Right kidney (tissue), 9 donors: Measurements from ENCODE around the gene PACRG.
A peak's percentile ranks its signal among the peaks of the same experiment; 100 is the strongest.
"Not testable (repeated sequence)": the region's sequence is repeated elsewhere in the genome, so short reads cannot be mapped to it uniquely, and the experiment has no call there.

Experiments
- DNase-seq: peaks from one replicate; pipeline ENCODE4 v3.0.0-alpha.2; 2016
- long read RNA-seq, 8 donors: transcript quantifications; one replicate each; lab custom pipeline, GENCODE V29; 2026

Gene PACRG
- long read RNA-seq, donor 1, partial matches to known transcripts, result 10 of 14 reads
- long read RNA-seq, donor 1, other reads (novel, unspliced or antisense), result 0 of 14 reads
- long read RNA-seq, donor 2, partial matches to known transcripts, result 0 of 4 reads
- long read RNA-seq, donor 2, other reads (novel, unspliced or antisense), result 0 of 4 reads
- long read RNA-seq, donor 3, partial matches to known transcripts, result 0 of 3 reads
- long read RNA-seq, donor 3, other reads (novel, unspliced or antisense), result 0 of 3 reads
- long read RNA-seq, donor 4, partial matches to known transcripts, result 7 of 11 reads
- long read RNA-seq, donor 4, other reads (novel, unspliced or antisense), result 0 of 11 reads
- long read RNA-seq, donor 5, partial matches to known transcripts, result 6 of 12 reads
- long read RNA-seq, donor 5, other reads (novel, unspliced or antisense), result 0 of 12 reads
- long read RNA-seq, donor 6, partial matches to known transcripts, result 7 of 10 reads
- long read RNA-seq, donor 6, other reads (novel, unspliced or antisense), result 0 of 10 reads
- long read RNA-seq, donor 7, partial matches to known transcripts, result 5 of 8 reads
- long read RNA-seq, donor 7, other reads (novel, unspliced or antisense), result 0 of 8 reads
- long read RNA-seq, donor 8, partial matches to known transcripts, result 0 of 5 reads
- long read RNA-seq, donor 8, other reads (novel, unspliced or antisense), result 0 of 5 reads

DNA sequence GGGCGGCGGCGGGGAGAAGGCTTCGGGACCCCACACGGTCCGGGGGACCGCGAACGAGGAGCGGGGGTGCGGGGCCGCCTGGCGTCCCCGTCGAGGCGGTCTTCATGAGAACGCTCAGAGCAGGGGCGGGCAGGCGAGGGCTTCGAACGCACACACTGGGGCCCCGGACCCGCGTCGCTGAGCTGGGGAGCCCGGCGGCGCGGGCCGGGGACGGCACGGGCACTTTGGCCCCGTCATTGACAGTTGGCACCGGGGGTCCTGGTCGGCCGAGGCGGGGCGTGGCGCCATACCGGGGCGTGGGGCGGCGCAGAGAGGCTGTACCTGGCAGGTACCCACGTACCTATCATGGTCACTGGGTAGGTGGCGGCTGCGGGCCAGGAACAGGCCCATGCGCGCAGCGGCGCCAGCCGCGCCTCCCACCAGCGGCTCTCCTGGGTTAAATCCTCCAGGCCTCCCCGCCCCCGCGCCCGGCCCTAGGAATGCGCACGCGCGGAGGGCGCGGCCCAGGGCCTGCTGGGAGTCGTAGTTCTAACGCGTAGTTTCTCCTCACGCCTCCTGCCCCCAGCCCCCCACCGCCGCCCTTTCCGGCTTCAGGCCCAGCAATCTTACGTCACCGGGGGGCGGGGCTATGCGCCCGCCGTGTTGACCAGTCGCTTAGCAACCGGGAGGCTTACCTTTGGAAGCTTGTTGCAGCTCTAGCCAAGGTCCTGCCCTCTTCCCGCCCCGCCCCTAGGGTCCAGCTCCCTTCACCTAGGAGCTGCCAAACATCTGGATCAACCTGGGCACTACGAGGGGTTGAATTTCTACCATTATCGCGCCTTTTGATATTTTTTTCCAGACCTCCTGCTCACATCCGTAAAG is at the start of gene PACRG, which contains the start of gene PRKN:
Gene PACRG (plus strand): TSS at position 653 of the 861 bp plus-strand sequence.
Gene PRKN (minus strand): TSS at position 445 of the 861 bp plus-strand sequence.
- peak; percentile 95 for DNase-seq

- not testable (repeated sequence) for DNase-seq
Observed at GRCh38 chr6:162678896-162679295, 48.9 kb upstream of the PACRG start.

DNA sequence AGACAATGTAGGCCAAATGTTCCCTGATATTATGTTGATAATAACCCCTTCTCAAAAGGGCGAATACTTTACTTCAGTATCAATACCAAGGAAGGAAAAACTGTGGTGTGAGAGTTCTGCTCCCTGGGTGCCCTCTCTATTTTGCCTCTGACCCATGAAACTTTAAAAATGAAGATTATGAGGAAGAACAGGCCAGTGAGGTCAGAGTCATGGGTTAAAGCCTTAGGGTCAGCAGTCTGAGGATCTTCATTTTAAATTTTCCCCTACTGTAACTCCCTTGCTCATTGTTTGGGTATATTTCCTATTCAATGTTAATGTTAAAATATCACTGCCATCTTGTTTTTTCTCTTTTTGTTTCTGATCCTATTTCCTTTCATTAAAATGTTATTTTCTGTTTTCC is 48.1 kb upstream of the PACRG start:
- DNase-seq, result no peak

DNA sequence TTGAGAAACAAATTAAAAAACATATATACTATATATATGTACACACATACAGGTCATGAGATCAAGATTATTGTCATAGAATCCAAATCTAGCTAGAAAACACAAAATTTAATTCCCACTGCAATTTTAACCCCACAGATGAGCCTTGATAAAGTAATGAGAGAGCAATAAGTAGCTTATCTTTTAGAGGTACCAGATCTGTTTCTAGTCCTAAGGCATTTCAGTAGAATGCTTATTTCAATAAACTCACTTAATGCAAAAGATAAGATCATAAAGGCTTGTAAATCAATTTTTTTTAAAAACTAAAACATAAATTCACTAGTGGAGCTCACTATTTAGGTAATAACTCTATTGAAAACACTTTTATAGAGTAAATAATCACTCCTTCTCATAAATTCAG is 47.4 kb upstream of the PACRG start:
- no peak for DNase-seq

GRCh38 chr6:162680871-162681270 is 46.9 kb upstream of the PACRG start:
- DNase-seq, result no peak

DNA sequence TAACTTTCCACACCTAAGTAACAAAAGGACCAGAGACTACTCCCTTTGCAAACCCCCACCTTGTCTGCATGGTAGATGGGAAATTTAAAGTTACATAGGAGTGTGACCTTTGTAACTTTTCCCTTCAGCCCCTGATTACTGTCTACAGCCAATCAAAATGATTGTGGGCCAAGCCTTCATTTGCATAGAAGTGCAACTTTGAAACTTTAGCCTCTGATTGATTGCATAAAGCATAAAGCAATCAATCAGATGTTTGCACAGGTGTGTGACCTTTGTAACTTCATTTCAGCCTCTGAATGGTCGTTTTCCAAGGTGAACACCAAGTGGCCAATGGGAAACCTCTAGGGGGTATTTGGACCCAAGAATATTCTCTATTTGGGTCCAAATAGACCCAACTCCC is 46.3 kb upstream of the PACRG start:
- DNase-seq, result no peak

DNA sequence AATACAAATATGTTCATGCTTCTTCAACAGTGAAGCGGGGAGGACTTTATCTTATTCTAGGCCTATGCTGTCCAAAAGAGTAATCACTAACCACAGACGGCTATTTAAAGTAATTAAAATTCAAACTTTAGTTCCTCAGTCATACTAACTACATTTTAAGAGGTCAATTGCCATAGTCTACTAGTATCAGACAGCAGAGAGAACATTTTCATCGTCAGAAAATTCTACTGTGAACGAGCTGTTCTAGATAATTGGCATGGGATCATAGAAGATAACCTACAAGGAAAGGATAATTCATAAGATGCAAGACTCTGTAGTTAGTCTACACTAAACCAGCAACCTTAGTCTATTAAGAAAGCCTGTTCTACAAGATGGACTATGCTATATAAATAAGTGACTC is 44.6 kb upstream of the PACRG start:
- no peak for DNase-seq

DNA sequence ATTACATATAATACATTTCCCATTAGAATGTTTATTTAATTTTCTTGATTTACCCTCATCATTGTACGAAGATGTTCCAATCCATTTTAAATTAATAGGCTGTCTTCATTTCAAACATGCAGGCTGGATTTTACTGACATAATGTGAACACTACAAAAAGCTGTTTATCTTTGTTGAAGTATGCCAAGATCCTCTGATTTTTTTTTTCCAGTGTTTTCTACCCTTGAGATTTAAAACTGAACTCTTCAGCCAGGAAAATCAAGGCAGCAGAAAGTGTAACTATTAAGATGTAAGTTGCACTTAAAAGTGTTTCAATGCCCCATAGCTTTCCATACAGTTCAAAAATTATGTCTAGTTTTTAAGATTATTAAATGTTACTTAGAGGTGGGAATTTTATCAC is 43.7 kb upstream of the PACRG start:
- DNase-seq, result no peak

GRCh38 chr6:162684961-162685360 is 42.8 kb upstream of the PACRG start:
- DNase-seq, result no peak

GRCh38 chr6:162685586-162685985 is 42.2 kb upstream of the PACRG start:
- no peak for DNase-seq

- DNase-seq, result no peak
Observed at GRCh38 chr6:162688751-162689345, 38.9 kb upstream of the PACRG start.

DNA sequence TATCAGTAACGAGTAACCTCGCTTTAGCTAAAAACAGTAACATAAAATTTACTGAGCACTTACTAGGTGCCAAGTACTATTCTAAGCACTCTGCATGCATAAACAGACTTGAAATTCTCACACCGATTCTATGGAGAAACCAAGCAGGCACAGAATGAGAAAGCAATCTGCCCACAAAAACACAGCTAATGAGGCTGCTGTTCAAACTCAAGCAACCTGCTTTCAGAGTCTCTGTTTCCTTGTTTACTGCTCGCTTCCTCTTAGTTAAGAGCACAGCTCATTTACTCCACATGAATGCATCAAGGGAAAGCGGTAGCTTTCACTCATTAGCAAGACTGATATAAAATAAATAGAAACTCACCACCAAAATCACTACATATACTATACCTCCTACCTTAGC is 37.6 kb upstream of the PACRG start:
- no peak for DNase-seq

GRCh38 chr6:162697872-162698403 is 29.8 kb upstream of the PACRG start:
- DNase-seq, result no peak

- DNase-seq, result no peak
Observed at GRCh38 chr6:162698440-162698839, 29.3 kb upstream of the PACRG start.

GRCh38 chr6:162699961-162700360 is 27.8 kb upstream of the PACRG start:
- DNase-seq, result no peak

GRCh38 chr6:162700966-162701365 is 26.8 kb upstream of the PACRG start:
- DNase-seq, result no peak

DNA sequence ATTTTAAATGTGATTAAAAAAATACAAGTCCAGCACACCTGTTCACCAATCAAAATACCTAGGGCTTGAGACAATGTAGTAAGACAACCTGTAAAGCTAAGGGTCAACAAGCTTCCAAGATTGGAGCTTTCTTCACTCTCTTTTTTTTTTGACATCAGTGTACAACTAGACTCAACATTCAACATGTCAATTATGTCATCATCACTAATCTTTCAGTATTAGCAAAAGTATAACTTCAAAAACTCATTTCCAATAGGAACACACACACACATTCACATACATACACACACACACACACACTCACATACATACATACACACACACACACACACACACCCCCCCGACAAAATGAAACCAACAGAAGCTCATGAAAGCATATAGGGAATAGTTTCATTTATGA is 26.2 kb upstream of the PACRG start:
- DNase-seq, result no peak

- DNase-seq, result no peak
Observed at GRCh38 chr6:162702446-162702845, 25.3 kb upstream of the PACRG start.

DNA sequence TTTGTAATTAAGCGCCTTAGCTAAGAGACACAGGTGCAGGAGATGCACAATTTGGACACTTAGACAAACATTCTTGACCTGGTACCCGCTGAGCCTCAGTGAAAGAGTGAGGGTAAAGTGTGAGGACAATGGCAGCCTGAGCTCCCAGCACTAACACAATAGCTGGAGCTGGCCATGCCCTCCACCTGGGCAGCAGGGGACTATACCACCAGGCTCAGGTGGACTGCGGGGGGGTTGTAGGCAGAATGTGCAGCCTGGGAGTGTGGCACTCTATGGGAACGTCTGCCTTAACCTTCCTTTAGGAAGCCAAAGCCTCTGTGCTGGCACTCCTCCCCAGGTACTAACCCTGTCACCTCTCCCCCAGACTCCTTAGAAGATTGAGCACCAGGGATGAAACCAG is 23.8 kb upstream of the PACRG start:
- DNase-seq, result no peak

DNA sequence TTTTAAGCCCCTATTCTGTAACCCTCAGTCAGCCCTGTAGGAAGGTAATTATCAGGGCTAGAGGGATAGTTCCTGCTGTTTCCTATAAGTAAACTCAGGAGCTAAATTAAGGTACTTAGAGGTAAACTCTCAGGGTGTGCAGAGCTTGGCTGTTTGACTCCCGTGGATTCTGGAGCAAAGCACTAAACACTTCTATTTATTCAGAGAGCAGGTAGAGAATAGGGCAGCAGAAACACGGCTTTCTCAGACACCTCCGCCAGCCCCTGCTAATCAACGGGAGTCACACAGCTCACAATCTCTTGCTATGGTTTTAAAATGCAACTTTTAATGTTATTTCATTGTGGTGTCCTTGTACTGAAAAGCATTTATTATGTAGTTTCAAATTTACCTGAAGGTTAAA is 22.0 kb upstream of the PACRG start:
- DNase-seq, result no peak

GRCh38 chr6:162706232-162706631 is 21.5 kb upstream of the PACRG start:
- DNase-seq, result no peak

DNA sequence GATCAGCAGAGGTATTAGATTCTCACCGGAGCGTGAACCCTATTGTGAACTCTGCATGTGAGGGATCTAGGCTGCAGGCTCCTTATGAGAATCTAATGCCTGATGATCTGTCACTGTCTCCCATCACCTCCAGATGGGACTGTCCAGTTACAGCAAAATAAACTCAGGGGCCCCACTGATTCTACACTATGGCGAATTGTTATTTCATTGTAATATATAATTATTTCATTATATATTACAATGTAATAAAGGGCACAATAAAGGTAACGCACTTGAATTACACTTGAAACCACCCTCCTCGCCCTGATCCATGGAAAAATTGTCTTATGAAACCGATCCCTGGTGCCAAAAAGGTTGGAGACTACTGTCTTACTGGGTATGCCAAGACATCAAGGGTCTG is 18.8 kb upstream of the PACRG start:
- DNase-seq, result no peak
